ENCODE results near the gene ZCCHC2. TPM values are rescaled to one million over a fixed set of nuclear protein-coding genes. Genes with fewer than 3 reads are reported as not detected.

The ZCCHC2 gene
- total and polyA plus RNA-seq, 4 donors: 7.1 to 25.4 (median 10.8) TPM

DNA sequence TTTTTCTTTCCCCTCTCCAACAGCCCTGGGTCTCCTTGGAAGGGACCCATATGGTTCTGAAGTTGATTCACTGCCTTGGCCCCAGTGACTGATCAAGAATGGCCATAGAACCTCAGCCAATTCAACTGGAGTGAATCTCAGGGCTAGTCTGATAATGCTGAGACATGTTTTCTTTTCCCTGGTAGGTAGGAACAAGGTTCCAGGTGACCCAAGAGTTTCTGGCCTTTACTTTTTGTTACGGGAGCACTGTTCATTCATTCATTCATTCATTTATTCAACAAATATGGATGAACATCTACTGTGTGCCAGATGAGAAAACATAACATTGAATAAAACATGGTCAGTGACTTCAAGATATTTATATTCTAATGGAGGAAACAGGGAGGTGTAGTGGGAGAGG is 3.1 kb upstream of the ZCCHC2 start:
- Histone ChIP-seq H3K4me1 (ENCODE audit: control insufficient read depth in 4 of 4, insufficient read depth in 4 of 4, low read length in 3 of 4) (peaks cover 5 to 20% (median 8%) of the 10 kb centered on the region in 4 donors), H3K4me3 (ENCODE audit: low read depth in 1 of 3, low read length in 3 of 3) (no peak overlapping the region), H3K27ac (ENCODE audit: low read depth in 1 of 2, low read length in 2 of 2) (no peak overlapping the region), H3K36me3 (ENCODE audit: control insufficient read depth in 4 of 4, insufficient read depth in 3 of 4, low read depth in 1 of 4, low read length in 3 of 4) (no peaks in the 10 kb centered on the region), H3K27me3 (ENCODE audit: control insufficient read depth in 4 of 4, insufficient read depth in 4 of 4, low read length in 3 of 4) (no peaks in the 10 kb centered on the region), H3K9me3 (ENCODE audit: control insufficient read depth in 4 of 4, low read length in 3 of 4) (no peaks in the 10 kb centered on the region), H3K9ac (ENCODE audit: low read depth in 1 of 2, low read length in 2 of 2) (no peak overlapping the region)
- no peak for TF ChIP-seq RAD21 (IDR thresholded peaks at IDR 0.05)
- no peak for TF ChIP-seq GABPA (IDR thresholded peaks at IDR 0.05 in 1 of 2, conservative IDR thresholded peaks at IDR 0.05 in 1 of 2)
- TF ChIP-seq FOXA1 (IDR thresholded peaks at IDR 0.05): no peak
- TF ChIP-seq EGR1 (IDR thresholded peaks at IDR 0.05; ENCODE audit: low read depth in 2 of 2): no peak
- TF ChIP-seq, protein P1, sequence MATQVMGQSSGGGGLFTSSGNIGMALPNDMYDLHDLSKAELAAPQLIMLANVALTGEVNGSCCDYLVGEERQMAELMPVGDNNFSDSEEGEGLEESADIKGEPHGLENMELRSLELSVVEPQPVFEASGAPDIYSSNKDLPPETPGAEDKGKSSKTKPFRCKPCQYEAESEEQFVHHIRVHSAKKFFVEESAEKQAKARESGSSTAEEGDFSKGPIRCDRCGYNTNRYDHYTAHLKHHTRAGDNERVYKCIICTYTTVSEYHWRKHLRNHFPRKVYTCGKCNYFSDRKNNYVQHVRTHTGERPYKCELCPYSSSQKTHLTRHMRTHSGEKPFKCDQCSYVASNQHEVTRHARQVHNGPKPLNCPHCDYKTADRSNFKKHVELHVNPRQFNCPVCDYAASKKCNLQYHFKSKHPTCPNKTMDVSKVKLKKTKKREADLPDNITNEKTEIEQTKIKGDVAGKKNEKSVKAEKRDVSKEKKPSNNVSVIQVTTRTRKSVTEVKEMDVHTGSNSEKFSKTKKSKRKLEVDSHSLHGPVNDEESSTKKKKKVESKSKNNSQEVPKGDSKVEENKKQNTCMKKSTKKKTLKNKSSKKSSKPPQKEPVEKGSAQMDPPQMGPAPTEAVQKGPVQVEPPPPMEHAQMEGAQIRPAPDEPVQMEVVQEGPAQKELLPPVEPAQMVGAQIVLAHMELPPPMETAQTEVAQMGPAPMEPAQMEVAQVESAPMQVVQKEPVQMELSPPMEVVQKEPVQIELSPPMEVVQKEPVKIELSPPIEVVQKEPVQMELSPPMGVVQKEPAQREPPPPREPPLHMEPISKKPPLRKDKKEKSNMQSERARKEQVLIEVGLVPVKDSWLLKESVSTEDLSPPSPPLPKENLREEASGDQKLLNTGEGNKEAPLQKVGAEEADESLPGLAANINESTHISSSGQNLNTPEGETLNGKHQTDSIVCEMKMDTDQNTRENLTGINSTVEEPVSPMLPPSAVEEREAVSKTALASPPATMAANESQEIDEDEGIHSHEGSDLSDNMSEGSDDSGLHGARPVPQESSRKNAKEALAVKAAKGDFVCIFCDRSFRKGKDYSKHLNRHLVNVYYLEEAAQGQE (IDR thresholded peaks at IDR 0.05): no peak
- TF ChIP-seq SP1 (IDR thresholded peaks at IDR 0.05): no peak
- no peak for TF ChIP-seq NR2F2 (IDR thresholded peaks at IDR 0.05)
- WGBS: 91% methylated on average over 1 of the region's 1 CpG
- no peak for DNase-seq (ENCODE audit: low spot score)

DNA sequence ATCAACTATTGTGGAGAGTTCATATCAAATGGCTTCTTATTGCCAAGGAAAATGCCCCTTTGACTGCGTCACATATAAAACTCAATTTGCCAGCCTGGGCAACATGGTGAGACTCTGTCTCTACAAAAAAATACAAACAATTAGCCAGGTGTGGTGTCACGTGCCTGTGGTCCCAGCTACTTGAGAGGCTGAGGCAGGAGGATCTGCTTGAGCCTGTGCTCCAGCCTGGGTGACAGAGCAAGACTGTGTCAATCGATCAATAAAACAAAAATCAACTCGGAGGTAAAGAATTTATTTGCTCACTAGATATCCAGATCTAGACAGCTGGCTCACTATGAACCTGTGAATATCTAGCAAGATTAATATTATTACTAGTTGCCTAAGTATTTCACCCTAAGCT is 1.7 kb upstream of the ZCCHC2 start:
- TF ChIP-seq TAF1 (conservative IDR thresholded peaks at IDR 0.05) (no peak), HNF4A (conservative IDR thresholded peaks at IDR 0.05) (no peak), FOXA1 (IDR thresholded peaks at IDR 0.05) (no peak), GABPA (IDR thresholded peaks at IDR 0.05 in 1 of 2, conservative IDR thresholded peaks at IDR 0.05 in 1 of 2) (no peak), RAD21 (IDR thresholded peaks at IDR 0.05) (no peak), EGR1 (IDR thresholded peaks at IDR 0.05; ENCODE audit: low read depth in 2 of 2) (no peak), HNF4G (IDR thresholded peaks at IDR 0.05) (no peak), YY1 (IDR thresholded peaks at IDR 0.05) (no peak)
- TF ChIP-seq, protein P1 (IDR thresholded peaks at IDR 0.05): no peak
- Histone ChIP-seq H3K4me1 (ENCODE audit: control insufficient read depth in 4 of 4, insufficient read depth in 4 of 4, low read length in 3 of 4) (peaks cover 5 to 30% (median 14%) of the 10 kb centered on the region in 4 donors), H3K36me3 (ENCODE audit: control insufficient read depth in 4 of 4, insufficient read depth in 3 of 4, low read depth in 1 of 4, low read length in 3 of 4) (no peaks in the 10 kb centered on the region), H3K9ac (ENCODE audit: low read depth in 1 of 2, low read length in 2 of 2) (peak overlapping the region in 1 of 2 donors; percentile 66), H3K9me3 (ENCODE audit: control insufficient read depth in 4 of 4, low read length in 3 of 4) (no peaks in the 10 kb centered on the region), H3K4me3 (ENCODE audit: low read depth in 1 of 3, low read length in 3 of 3) (peak overlapping the region; percentile 74 to 97 (median 74)), H3K27ac (ENCODE audit: low read depth in 1 of 2, low read length in 2 of 2) (peak overlapping the region; percentile 97 to 99), H3K27me3 (ENCODE audit: control insufficient read depth in 4 of 4, insufficient read depth in 4 of 4, low read length in 3 of 4) (no peaks in the 10 kb centered on the region)
- WGBS: 45% methylated on average over 4 of the region's 4 CpGs
- DNase-seq (ENCODE audit: low spot score): no peak

Data from liver (tissue), 9 donors.